CD14-positive monocyte (primary cell): ENCODE data around the gene OPRM1. TPM values are rescaled to one million over a fixed set of nuclear protein-coding genes. Genes with fewer than 3 reads are reported as not detected.

Experiments used
- DNase-seq, 3 donors: peaks; one replicate each; pipeline ENCODE4 v3.0.0-alpha.2; 2011 to 2022
- H2AFZ ChIP-seq: 2 replicates; pipeline ENCODE4 v1.6.0; 2012; ENCODE audit warnings: mild to moderate bottlenecking, low read depth, low read length, inconsistent platforms; ENCODE audit not compliant: insufficient read depth, poor library complexity, severe bottlenecking
- H3K27ac ChIP-seq, 2 donors: 1 replicate in 1 of 2; 2 replicates in 1 of 2; pipeline ENCODE4 v1.5.1; 2012 to 2013; ENCODE audit warnings: low read length in 2 of 2, control low read depth in 1 of 2, inconsistent platforms in 1 of 2, low read depth in 1 of 2, mild to moderate bottlenecking in 1 of 2
- H3K27me3 ChIP-seq, 2 donors: one replicate each; pipeline versions ENCODE4 v1.6.0 to v1.6.1; 2011 to 2013; ENCODE audit warnings: low read length in 2 of 2; ENCODE audit not compliant: control insufficient read depth in 2 of 2, insufficient read depth in 2 of 2
- H3K36me3 ChIP-seq, 2 donors: replicated peaks in 1 of 2; 1 replicate in 1 of 2; 2 replicates in 1 of 2; pipeline versions ENCODE4 v1.5.1 to v1.6.1; 2012 to 2013; ENCODE audit warnings: low read length in 2 of 2, control low read depth in 1 of 2, inconsistent platforms in 1 of 2, mild to moderate bottlenecking in 1 of 2; ENCODE audit not compliant: insufficient read depth in 2 of 2, control insufficient read depth in 1 of 2
- H3K4me1 ChIP-seq, 2 donors: 1 replicate in 1 of 2; 2 replicates in 1 of 2; pipeline versions ENCODE4 v1.5.1 to v1.6.1; 2012 to 2013; ENCODE audit warnings: low read length in 2 of 2, control low read depth in 1 of 2, inconsistent platforms in 1 of 2, mild to moderate bottlenecking in 1 of 2, moderate library complexity in 1 of 2; ENCODE audit not compliant: insufficient read depth in 2 of 2, control insufficient read depth in 1 of 2
- H3K4me2 ChIP-seq: replicated peaks from 2 replicates; pipeline ENCODE3; 2012; ENCODE audit warnings: low read length, moderate library complexity, mild to moderate bottlenecking; ENCODE audit not compliant: poor library complexity, severe bottlenecking; ENCODE audit errors: extremely low read depth
- H3K4me3 ChIP-seq, 3 experiments: fragments of 200-600 bp in 1 of 3; sonication (generic) in 1 of 3; replicated peaks in 1 of 3; 1 replicate in 2 of 3; 2 replicates in 1 of 3; pipeline ENCODE4 v1.5.1; 2011 to 2013; ENCODE audit warnings: low read length in 3 of 3, mild to moderate bottlenecking in 3 of 3, control low read depth in 2 of 3, low read depth in 2 of 3, inconsistent platforms in 1 of 3, moderate library complexity in 1 of 3
- H3K79me2 ChIP-seq: 2 replicates; pipeline ENCODE4 v1.6.0; 2012; ENCODE audit warnings: mild to moderate bottlenecking, control low read depth, inconsistent platforms, low read length, moderate library complexity; ENCODE audit not compliant: insufficient read depth
- H3K9ac ChIP-seq: 2 replicates; pipeline ENCODE4 v1.6.0; 2017; ENCODE audit warnings: low read length, mild to moderate bottlenecking; ENCODE audit not compliant: insufficient read depth, poor library complexity, severe bottlenecking
- H3K9me3 ChIP-seq, 2 donors: replicated peaks in 1 of 2; 1 replicate in 1 of 2; 2 replicates in 1 of 2; pipeline versions ENCODE4 v1.5.1 to v1.6.1; 2012 to 2013; ENCODE audit warnings: low read length in 2 of 2, control low read depth in 1 of 2; ENCODE audit not compliant: control insufficient read depth in 1 of 2, insufficient read depth in 1 of 2
- H4K20me1 ChIP-seq: 2 replicates; pipeline ENCODE4 v1.6.0; 2012; ENCODE audit warnings: mild to moderate bottlenecking, low read length, control low read depth, moderate library complexity; ENCODE audit not compliant: insufficient read depth
- H3K27ac Mint-ChIP-seq, 7 donors: one replicate each; pipeline ENCODE4 v1.8.0; 2020; ENCODE audit warnings: mild to moderate bottlenecking in 7 of 7, mixed read lengths in 7 of 7, moderate library complexity in 6 of 7, inconsistent platforms in 2 of 7
- H3K27me3 Mint-ChIP-seq, 3 donors: one replicate each; pipeline ENCODE4 v1.8.0; 2021 to 2022; ENCODE audit warnings: low read depth in 3 of 3, mild to moderate bottlenecking in 3 of 3, mixed read lengths in 3 of 3, moderate library complexity in 3 of 3, inconsistent platforms in 1 of 3
- H3K36me3 Mint-ChIP-seq, 2 donors: one replicate each; pipeline ENCODE4 v1.8.0; 2020; ENCODE audit warnings: mixed read lengths in 2 of 2, inconsistent platforms in 1 of 2, mild to moderate bottlenecking in 1 of 2
- H3K4me1 Mint-ChIP-seq: one replicate; pipeline ENCODE4 v1.8.0; 2020; ENCODE audit warnings: mild to moderate bottlenecking, mixed read lengths
- H3K4me3 Mint-ChIP-seq, 2 donors: one replicate each; pipeline ENCODE4 v1.8.0; 2020; ENCODE audit warnings: mild to moderate bottlenecking in 2 of 2, mixed read lengths in 2 of 2, moderate library complexity in 1 of 2
- H3K9me3 Mint-ChIP-seq, 7 donors: one replicate each; pipeline ENCODE4 v1.8.0; 2020 to 2022; ENCODE audit warnings: mixed read lengths in 7 of 7, mild to moderate bottlenecking in 6 of 7, moderate library complexity in 6 of 7, inconsistent platforms in 2 of 7
- WGBS: methylation state at CpG from one replicate; pipeline ENCODE4 v1.1.5; 2013; ENCODE audit warnings: missing lambda C conversion rate; ENCODE audit not compliant: insufficient coverage; 5-methylcytosine and 5-hydroxymethylcytosine counted together
- intact Hi-C, 2 donors: fragments of 100-400 bp; cut with micrococcal nuclease; formaldehyde crosslinking; loops; one replicate each; pipeline versions ENCODE4 v1.15.0 to v1.15.1; 2023
- polyA plus RNA-seq, 3 donors: library from polyadenylated mRNA; depleted of rRNA in 1 of 3; unstranded in 2 of 3; stranded (reverse) in 1 of 3; fragments of 300-500 nt in 2 of 3; fragments of >200 nt in 1 of 3; fragmentation: Illumina TruSeq in 2 of 3; gene quantifications; 1 replicate in 2 of 3; 2 replicates in 1 of 3; pipeline ENCODE4 v1.2.3, GENCODE V29; 2012 to 2021
- TF ChIP-seq, protein P1 (sequence below): fragments of 200-600 bp; IDR thresholded peaks from one replicate; pipeline ENCODE4 v1.8.0; 2022; ENCODE audit warnings: antibody characterized with exemption, mild to moderate bottlenecking

OPRM1 gene
- polyA plus RNA-seq, 3 donors, result not detected

DNA sequence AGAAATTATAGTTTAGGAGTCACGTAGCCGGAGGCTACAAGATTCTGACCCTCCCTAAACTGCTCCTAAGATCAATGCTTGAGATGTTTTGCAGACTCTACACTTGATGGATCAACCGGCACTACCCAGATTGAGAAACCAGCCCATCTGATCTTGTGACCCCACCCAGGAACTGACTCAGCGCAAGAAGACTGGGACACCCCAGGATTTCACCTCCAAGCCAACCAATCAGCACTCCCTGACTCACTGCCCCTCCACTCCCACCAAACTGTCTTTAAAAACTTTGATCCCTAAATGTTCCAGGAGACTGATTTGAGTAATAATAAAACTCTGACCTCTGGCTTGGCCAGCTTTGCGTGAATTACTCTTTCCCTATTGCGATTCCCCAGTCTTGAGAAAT lies 99.8 kb downstream of the OPRM1 start:
- no peaks in the 10 kb centered on the region for H3K79me2 ChIP-seq
- WGBS, result 79% methylated on average over 5 of the region's 6 CpGs
- H3K4me3 ChIP-seq, result peak overlapping the region in 1 of 3 experiments; percentile 45
- no peaks in the 10 kb centered on the region for H3K36me3 ChIP-seq
- intact Hi-C loops, result loop anchor here (10.0 kb wide), 2 partner anchors 216 to 656 kb away; partner anchors contain the start of gene IPCEF1 (in 1 of the 2)
- H3K9me3 ChIP-seq, result peaks cover 0 to 4% of the 10 kb centered on the region in 2 donors
- no peak overlapping the region for H3K4me3 Mint-ChIP-seq
- H3K4me1 ChIP-seq, result peaks cover 26 to 29% of the 10 kb centered on the region in 2 donors
- peaks cover 0 to 2% (median 0%) of the 10 kb centered on the region in 3 donors for H3K27me3 Mint-ChIP-seq
- H3K36me3 Mint-ChIP-seq, result peaks cover 1 to 4% of the 10 kb centered on the region in 2 donors
- H4K20me1 ChIP-seq, result no peaks in the 10 kb centered on the region
- TF ChIP-seq, protein P1, sequence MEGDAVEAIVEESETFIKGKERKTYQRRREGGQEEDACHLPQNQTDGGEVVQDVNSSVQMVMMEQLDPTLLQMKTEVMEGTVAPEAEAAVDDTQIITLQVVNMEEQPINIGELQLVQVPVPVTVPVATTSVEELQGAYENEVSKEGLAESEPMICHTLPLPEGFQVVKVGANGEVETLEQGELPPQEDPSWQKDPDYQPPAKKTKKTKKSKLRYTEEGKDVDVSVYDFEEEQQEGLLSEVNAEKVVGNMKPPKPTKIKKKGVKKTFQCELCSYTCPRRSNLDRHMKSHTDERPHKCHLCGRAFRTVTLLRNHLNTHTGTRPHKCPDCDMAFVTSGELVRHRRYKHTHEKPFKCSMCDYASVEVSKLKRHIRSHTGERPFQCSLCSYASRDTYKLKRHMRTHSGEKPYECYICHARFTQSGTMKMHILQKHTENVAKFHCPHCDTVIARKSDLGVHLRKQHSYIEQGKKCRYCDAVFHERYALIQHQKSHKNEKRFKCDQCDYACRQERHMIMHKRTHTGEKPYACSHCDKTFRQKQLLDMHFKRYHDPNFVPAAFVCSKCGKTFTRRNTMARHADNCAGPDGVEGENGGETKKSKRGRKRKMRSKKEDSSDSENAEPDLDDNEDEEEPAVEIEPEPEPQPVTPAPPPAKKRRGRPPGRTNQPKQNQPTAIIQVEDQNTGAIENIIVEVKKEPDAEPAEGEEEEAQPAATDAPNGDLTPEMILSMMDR, result no peak
- peaks cover 0 to 8% (median 6%) of the 10 kb centered on the region in 7 donors for H3K9me3 Mint-ChIP-seq
- peak overlapping the region; percentile 41 for H3K9ac ChIP-seq
- no peak overlapping the region for H2AFZ ChIP-seq
- H3K27me3 ChIP-seq, result no peaks in the 10 kb centered on the region
- peak overlapping the region; percentile 82 to 96 (median 89) for H3K27ac Mint-ChIP-seq
- peaks cover 26% of the 10 kb centered on the region for H3K4me1 Mint-ChIP-seq
- peak overlapping the region in 1 of 2 donors; percentile 95 for H3K27ac ChIP-seq
- DNase-seq, result peak; percentile 84 to 93 (median 85)
- no peak overlapping the region for H3K4me2 ChIP-seq

DNA sequence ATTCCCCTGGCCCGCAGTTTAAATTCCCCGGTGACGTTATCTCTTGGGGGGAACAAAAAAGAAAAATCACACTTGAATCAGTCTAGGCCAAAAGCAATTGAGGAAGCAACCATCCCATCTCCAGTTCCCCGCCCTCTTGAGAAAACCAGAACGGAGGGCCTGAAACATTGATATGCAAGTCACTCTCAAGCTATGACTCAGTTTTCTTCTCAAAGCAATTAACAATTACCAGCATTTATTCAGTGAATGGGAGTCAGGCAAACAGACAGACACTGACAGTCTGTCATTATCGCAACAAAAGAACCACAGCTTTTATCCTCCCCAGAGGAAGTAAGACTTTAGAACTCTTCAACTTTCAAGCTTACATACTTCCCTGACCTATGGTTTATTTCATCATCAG lies 100.9 kb downstream of the OPRM1 start:
- peak overlapping the region; percentile 40 for H3K4me2 ChIP-seq
- peaks cover 1 to 4% of the 10 kb centered on the region in 2 donors for H3K36me3 Mint-ChIP-seq
- no peak overlapping the region for H2AFZ ChIP-seq
- H3K27ac ChIP-seq, result peak overlapping the region; percentile 67 to 95
- H3K9ac ChIP-seq, result peak overlapping the region; percentile 41
- peak overlapping the region in 1 of 3 experiments; percentile 45 for H3K4me3 ChIP-seq
- peaks cover 0 to 2% (median 0%) of the 10 kb centered on the region in 3 donors for H3K27me3 Mint-ChIP-seq
- TF ChIP-seq, protein P1, result no peak
- peaks cover 0 to 8% (median 6%) of the 10 kb centered on the region in 7 donors for H3K9me3 Mint-ChIP-seq
- WGBS, result 0% methylated on average over 2 of the region's 6 CpGs
- peak; percentile 91 to 94 (median 92) for DNase-seq
- peaks cover 26% of the 10 kb centered on the region for H3K4me1 Mint-ChIP-seq
- no peaks in the 10 kb centered on the region for H3K27me3 ChIP-seq
- peak overlapping the region; percentile 82 to 96 (median 89) for H3K27ac Mint-ChIP-seq
- peak overlapping the region; percentile 31 to 66 for H3K4me3 Mint-ChIP-seq
- peaks cover 0 to 4% of the 10 kb centered on the region in 2 donors for H3K9me3 ChIP-seq
- intact Hi-C loops, result loop anchor here (5.0 to 10.0 kb wide), 4 partner anchors 162 to 655 kb away; partner anchors contain the start of gene IPCEF1 (in 1 of the 2)
- H3K36me3 ChIP-seq, result no peaks in the 10 kb centered on the region
- H3K79me2 ChIP-seq, result no peaks in the 10 kb centered on the region
- H4K20me1 ChIP-seq, result no peaks in the 10 kb centered on the region
- peaks cover 26 to 29% of the 10 kb centered on the region in 2 donors for H3K4me1 ChIP-seq
